NOMO-1 (cell line): ENCODE results near the gene NARS2.
"Not testable (repeated sequence)": the region's sequence is repeated elsewhere in the genome, so short reads cannot be mapped to it uniquely, and the experiment has no call there.

ENCODE experiments used
- DNase-seq, 2 experiments: peaks; one replicate each; lab custom pipeline; 2025; ENCODE audit not compliant: unreplicated experiment in 2 of 2; lab: John Stamatoyannopoulos, UW

The NARS2 gene

DNA sequence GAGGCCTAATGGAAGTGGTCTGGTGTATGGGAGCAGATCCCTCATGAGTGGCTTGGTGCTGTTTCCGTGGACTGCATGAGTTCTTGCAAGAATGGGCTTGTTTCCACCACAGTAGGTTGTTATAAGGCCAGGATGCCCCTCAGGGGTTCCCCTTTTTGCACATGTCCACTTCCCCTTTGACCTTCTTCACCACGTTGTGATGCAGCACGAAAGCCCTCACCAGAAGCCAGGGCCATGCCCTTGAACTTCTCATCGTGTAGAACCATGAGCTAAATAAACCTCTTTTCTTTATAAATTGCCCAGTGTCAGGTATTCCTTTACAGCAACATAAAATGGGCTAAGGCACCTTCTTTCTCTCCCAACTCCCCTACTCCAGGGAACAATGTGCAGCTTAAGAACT lies 2.8 kb upstream of the NARS2 start:
- DNase-seq = no peak

DNA sequence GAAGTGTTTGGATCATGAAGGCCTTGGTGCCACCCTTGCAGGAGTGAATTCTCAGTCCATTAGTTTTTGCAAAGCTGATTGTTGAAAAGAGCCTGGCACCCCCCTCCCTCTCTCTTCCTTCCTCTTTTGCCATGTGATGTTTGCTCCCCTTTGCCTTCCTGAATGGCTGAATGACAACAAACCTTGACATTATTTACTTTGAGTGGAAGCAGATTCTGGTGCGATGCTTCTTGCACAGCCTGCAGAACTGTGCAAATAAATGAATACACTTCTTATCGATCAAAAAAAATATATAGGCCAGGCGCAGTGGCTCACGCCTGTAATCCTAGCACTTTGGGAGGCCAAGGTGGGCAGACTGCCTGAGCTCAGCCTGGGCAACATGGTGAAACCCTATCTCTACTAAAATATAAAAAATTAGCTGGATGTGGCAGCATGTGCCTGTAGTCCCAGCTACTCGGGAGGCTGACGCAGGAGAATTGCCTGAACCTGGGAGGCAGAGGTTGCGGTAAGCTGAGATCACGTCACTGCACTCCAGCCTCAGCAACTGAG lies 2.0 kb upstream of the NARS2 start:
- DNase-seq = no peak

DNA sequence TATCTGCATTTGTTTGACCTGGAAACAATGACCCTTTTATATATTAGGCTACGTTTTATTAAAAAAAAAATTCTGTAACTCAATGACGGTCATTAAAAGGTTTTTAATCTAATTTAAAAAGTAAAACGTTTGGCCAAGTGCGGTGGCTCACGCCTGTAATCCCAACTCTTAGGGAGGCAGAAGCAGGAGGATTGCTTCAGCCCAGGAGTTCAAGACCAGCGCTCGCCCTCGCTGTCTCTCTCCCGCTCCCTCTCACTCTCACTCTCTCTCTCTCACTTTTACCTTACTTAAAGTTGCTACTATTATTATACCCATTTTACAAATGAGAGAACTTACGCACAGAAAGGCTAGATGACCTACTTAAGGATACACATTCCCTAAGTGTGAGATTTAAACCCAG lies 814 bp upstream of the NARS2 start:
- DNase-seq = no peak

DNA sequence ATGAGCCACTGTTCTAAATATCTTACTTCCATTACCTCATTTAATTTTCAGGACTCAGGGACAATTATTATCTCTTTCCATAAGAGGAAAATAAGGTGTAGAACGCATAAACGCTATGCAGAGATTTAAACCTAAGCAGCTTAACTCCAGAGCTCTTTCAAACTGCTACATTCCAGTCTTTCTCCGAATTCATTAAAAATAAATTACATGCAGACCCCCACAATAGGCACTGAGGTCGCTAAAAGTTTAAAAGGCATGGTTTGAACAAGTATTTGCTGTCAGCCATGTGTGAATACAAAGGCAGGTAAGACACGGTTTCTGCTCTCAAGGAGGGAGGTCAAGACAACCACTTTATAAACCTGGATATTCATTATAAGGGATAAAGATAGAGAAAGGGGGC lies 983 bp downstream of the NARS2 start:
- no peak for DNase-seq

DNA sequence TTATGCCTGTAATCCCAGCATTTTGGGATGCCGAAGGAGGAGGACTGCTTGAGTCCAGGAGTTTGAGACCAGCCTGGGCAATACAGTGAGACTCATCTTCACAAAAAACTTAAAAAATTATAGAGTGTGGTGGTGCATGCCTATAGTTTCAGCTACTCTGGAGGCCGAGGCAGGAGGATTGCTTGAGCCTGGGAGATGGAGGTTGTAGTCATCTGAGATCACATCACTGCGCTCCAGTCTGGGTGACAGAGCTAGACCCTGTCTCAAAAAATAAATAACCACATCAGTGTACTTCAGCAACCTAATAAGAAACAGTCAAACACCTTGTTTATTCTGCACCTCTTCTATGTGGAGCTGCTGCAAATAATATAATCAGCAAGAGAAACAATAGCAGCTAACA lies 1.4 kb downstream of the NARS2 start:
- no peak for DNase-seq

DNA sequence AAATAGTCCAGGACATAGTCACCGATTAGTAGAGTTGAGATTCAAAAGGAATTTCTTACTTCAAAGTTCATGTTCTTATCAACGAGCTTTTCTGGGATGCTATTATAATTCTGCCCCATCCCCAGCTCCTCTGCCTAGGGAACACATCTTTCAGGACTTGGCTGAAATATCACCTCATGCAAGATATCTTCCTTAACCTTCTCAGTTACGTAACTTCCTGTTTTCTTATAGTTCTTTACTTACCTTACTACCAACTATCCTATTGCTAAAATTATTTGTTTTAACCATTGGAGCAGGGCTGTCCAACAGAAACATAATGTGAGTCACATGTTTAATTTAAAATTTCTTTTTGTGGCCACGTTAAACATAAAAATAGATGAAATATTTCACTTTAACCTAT lies 2.3 kb downstream of the NARS2 start:
- peak in 1 of 2 experiments; percentile 26 for DNase-seq

DNA sequence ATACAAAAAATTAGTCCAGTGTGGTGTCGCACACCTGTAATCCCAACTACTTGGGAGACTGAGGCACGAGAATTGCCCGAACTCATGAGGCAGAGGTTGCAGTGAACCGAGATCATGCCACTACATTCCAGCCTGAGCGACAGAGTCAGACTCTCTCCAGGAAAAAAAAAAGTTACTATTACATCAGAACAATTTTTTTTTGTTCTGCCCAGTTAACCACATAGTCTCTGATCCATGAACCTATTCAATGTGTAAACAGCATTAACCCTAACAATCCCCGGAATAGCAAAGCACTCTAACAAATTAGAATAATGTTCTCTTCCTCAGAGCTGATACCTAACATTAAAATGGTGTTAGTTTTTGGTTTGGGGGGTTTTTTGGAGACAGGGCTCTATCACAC lies 4.6 kb downstream of the NARS2 start:
- no peak for DNase-seq

DNA sequence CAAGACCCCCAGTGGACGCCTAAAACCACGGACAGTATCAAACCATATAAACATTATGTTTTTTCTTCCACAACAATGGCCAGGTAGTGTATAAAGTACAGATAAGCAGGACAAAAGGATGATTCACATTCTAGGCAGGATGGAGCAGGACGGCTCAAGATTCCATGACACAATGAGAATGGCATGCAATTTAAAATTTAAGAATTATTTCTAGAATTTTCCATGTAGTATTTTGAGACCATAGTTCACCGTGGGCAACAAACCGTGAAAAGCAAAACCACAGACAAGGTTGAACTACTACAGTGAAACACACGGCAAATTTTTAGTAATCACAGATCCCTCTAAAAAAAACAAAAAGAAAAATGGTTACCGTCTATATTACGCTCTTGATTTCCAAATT lies 7.5 kb downstream of the NARS2 start:
- DNase-seq = no peak

DNA sequence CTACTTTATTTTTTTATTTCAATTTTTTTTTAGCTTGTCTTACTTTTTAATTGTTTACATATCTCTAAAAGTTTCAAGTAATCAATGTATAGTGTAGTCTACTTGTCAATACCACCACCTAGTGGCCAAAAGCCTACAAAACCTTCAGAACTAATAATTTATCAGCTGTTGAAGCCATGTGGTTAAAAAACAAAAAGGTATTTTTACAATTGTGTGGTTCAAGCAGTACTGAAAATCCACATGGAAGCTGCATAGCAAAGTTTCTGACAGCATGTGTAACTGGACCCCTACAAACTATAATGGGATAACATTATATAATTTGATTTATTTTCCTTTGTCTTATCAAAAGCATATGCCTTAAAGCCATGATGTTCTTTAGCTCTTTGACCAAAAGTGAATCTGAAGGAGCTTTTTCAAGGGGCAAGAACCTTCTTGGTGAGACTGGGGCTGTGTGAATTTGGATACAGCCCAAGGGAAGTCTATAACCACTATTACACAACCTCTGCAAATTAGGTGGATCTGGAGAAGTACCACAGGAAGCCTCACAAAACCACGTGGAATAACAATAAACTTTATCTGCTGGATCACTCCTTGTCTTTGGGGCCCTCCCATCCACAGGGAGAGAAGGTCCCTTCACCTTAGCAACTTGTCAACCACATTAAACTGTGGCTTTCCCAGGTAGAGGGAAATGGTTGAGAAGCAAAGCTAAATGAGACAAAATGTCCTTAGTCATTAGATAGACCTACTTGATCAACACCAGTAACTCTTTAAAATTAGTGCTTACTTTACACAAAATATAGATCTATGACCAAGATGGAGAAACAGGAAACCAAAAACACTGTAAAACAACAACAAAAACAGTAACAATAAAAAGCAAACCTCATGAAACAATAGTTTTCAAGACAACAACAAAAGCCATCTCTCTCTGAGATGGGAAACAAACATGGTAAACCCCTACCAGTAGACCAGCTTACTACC lies 9.9 kb downstream of the NARS2 start:
- peak in 1 of 2 experiments; percentile 54 for DNase-seq

DNA sequence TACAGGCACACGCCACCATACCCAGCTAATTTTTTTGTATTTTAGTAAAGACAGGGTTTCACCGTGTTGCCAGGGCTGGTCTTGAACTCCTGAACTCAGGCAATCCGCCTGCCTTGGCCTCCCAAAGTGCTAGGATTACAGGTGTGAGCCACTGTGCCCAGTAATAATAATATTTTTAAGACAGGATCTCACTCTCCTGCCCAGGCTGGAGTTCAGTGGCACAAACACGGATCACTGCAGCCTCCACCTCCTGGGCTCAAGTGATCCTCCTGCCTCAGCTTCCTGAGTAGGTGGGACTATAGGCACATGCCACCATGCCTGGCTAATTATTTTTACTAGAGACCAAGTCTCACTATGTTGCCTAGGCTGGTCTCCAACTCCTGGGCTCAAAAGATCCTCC lies 10.6 kb downstream of the NARS2 start:
- DNase-seq = not testable (repeated sequence)

DNA sequence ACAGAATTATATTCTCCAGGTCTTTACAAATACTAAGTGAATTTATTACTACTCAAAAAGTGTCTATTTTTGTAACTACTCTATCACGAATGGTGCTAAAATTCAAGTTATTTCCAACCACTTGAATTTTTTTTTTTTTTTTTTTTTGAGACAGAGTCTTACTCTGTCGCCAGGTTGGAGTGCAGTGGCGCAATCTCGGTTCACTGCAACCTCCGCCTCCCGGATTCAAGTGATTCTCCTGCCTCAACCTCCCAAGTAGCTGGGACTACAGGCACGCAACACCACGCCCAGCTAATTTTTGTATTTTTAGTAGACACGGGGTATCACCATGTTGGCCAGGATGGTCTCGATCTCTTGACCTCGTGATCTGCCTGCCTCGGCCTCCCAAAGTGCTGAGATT lies 11.6 kb downstream of the NARS2 start:
- not testable (repeated sequence) for DNase-seq

DNA sequence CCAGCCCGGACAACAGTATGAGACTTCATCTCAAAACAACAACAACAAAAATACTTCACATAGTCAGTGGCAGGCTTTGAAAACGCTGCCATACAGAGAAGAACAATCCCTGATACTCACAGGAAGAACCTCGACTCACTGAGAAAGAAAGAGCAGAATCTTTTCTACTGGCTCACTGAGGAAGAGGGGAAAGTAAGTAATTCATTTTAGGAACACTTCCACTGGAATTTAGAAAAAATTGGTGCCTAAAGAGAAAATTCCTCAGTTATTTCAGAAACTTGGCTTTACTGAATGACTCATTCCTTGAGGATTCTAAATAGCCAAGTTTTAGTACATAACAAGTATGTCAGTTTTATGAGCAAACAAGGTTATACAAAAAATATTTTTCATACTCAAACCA lies 12.3 kb downstream of the NARS2 start:
- DNase-seq = no peak

DNA sequence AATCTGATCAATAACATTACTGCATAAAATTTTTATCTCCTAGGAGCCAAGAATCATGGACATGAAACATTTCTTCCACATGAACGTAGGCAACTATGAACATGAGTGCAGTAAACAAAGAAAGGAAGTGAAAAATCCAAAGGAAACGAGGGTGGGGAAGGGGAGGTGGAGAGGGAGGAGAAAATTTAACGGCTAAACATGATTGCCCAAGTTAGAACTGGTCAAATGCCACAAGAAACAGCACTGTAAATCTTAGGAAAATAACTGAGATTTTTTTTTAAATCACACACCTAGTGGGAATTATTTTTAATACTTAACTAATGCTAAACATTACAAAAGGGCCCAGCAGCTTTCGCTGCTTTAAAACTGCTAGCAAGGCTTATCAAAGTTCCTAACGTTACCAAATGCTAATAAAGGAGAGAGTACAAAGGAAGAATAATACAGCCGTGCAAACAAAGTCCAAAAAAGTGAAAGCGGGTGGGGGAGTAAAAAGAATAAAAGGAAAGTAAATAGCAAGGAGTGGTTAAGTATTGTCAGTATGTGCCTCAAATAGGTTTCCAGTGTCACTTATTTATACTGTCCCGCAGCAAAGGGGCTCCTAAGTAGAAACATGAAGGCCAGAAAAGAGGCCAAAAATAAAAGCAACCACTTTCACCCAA lies 13.7 kb downstream of the NARS2 start:
- peak; percentile 68 to 74 for DNase-seq

DNA sequence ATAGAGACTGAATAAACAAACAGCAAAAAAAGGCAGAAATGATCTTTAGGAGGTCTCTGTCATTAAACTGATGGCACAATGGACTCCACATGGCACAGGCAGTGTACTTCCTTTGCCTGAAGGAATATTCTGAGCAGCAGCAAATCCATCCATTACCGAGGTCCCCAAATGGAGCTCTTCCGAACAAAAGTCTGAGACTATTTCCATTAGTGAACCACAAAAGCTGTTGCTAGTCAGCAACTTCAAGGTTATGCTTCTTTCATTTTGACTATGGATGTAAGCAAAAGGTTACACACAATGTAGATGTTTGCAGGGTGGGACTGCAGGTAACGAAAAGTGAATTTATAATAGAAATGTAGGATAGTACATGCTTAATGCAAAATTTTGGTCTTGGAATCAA lies 14.5 kb downstream of the NARS2 start:
- no peak for DNase-seq

DNA sequence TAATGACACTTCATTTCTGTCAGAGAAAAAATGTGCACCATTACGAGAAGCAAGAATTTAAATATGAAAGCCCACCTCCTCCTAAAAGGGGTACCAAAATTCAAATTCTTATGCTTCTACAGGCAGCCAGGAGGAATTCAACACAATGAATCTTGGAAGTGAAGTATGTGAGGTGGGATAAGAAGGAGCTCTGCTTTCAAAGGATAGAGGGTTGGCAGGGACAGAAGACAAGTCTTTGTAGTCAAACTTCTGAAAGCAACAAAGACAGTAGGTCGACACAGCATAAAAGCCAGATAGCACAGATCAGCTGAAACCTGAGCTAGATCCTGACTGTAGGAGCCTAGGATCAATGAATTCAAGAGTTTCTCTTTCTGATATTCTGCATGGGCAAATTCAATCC lies 17.4 kb downstream of the NARS2 start:
- DNase-seq = no peak

DNA sequence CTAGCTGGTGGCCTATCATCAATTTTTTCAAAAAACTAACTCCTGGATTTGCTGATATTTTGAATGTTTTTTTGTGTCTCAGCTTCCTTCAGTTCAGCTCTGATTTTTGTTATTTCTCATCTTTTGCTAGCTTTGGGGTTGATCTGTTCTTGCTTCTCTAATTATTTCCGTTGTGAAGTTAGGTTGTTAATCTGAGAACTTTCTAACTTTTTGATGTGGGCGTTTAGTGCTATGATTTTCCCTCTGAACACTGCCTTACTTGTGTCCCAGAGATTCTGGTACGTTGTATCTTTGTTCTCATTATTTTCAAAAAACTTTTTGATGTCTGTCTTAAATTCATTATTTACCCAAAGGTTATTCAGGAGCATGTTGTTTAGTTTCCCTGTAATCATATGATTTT lies 19.1 kb downstream of the NARS2 start:
- DNase-seq = no peak

DNA sequence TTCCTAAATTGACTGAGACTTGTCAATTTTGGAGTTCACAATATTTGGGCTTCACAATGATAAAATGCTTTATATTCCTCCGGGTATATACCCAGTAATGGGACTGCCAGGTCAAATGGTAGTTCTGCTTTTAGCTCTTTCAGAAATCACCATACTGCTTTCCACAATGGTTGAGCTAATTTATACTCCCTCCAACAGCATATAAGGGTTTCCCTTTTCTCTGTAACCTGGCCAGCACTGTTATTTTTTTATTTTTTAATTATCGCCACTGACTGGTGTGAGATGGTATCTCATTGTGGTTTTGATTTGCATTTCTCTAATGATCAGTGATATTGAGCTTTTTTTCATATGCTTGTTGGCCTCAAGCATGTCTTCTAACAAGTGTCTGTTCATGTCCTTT lies 21.8 kb downstream of the NARS2 start:
- no peak for DNase-seq

DNA sequence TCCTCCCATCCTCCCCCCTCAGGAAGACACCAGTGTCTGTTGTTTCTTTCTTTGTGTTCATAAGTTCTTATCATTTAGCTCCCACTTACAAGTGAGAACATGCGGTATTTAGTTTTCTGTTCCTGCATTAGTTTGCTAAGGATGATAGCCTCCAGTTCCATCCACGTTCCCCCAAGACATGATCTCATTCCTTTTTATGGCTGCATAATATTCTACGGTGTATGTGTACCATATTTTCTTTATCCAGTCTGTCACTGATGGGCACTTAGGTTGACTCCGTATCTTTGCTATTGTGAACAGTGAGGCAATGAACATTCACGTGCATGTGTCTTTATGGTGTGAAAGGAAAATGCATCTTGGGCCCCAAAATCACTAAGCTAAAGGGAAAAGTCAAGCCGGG lies 22.5 kb downstream of the NARS2 start:
- not testable (repeated sequence) for DNase-seq

DNA sequence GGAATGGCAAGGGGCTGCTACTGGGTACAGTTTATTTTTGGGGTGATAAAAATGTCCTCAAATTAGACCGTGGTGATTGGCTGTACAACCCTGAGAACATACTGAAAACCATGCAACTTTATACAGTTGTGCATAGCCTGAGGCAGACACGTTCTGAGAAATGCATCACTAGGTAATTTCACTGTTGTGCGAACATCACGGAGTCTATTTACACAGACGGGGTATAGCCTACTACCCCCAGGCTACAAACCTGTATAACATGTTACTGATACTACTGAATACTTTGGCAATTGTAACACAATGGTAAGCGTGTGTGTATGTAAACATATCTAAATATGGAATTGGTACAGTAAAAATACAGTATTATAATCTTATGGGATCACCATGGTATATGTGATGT lies 23.6 kb downstream of the NARS2 start:
- DNase-seq = no peak

DNA sequence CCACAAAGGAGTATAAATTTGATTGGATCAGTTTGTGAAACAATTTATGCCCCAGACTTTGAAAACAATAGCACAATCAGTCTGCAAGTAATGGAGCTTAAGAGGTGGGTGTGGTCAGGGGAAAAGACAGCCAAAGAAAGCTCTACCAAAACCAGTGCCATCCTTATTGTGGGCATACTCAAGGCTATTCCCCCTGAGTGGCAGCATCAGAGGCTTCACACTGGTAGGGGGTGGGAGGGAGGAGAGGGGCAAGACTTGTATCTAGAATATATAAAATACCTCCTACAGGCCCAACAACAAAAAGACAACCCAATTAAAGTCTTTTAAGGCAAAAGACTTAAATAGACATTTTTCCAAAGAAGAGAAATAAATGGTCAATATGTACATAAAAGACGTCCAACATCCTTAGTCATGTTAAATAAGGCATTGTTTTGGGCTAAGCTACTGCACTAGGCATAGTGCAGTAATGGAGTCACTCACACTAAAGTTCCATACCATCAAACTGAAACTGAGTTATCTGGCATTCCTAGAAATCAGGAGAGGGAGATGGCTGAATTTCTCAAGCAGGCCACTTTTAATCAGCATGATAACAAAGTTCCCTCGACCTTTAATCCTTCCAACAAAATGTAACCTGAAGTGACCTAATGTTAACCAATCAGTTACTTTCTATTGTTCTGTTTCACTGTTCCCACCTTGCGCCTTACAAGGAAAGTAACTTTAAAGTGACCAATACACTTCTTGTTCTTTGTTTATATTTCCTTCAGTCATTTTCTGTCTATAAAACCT lies 24.8 kb downstream of the NARS2 start:
- DNase-seq = no peak
